NT2/D1 (cell line): ENCODE results near the gene TAB3.

Experiments
- SUZ12 ChIP-seq: IDR thresholded peaks from 2 replicates; pipeline ENCODE4 v1.6.1; 2011; ENCODE audit not compliant: insufficient read length, insufficient read depth; ENCODE audit errors: extremely low read depth
- YY1 ChIP-seq: IDR thresholded peaks from 2 replicates; pipeline ENCODE4 v1.6.1; 2011; ENCODE audit not compliant: insufficient read length, insufficient read depth
- ZNF274 ChIP-seq: IDR thresholded peaks from 2 replicates; pipeline ENCODE4 v1.6.1; 2011; ENCODE audit warnings: mild to moderate bottlenecking, low read depth, low read length

GRCh38 chrX:30935985-30936384, 46.9 kb upstream of the TAB3 start:
- TF ChIP-seq YY1 (peak; percentile 44), SUZ12 (no peak), ZNF274 (no peak)
